Stimulated activated CD4-positive, alpha-beta T cell treated with anti-CD3 and anti-CD28 coated beads, Interleukin-1b, Interleukin-23, amount 100 ng/mL, for 24 hours (primary cell): ENCODE measurements around the gene PTPRT.
"Not testable (repeated sequence)": the region's sequence is repeated elsewhere in the genome, so short reads cannot be mapped to it uniquely, and the experiment has no call there.

ENCODE experiments used
- DNase-seq, 4 experiments: peaks; one replicate each; pipeline ENCODE4 v3.0.0-alpha.2; 2020; ENCODE audit warnings: low read depth in 4 of 4, low spot score in 1 of 4

PTPRT gene

DNA sequence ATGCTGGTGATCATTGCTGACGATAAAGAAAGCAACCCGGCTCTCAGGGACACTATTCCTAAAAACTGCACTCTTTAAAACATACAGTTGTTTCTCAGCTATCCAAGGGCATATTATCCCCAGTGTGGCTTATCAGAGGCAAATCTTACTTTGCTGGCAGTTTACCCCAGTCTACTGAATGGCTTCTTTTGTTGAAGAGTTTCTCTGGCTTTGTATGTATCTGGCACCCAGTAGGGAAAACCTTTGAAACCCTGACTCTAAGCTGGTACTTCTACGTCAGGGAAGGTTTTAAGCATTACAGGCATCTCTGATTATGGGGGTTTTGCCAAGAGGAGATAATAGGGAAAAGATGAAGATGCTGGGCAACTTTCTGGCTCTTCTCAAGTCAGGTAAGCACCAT is 933.9 kb downstream of the PTPRT start:
- DNase-seq = no peak

DNA sequence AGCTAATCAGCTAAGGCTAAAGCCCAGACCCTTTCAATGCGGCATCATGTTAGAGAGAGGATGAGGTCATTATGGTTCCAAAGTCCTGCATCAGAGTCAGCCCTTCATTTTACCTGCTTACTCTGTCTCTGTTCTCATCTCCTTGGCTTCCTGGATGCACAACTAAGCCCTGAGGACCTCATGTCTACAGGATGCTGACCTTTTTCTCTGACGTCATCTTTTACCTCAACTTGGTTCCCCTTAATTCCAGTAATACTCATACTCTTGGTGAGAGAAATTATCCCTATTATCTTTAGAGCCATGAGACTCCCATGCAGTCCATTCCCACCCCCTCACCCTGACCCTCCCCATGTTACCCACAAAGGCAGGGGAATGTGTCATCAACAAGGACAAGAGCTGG is 935.0 kb downstream of the PTPRT start:
- no peak for DNase-seq

DNA sequence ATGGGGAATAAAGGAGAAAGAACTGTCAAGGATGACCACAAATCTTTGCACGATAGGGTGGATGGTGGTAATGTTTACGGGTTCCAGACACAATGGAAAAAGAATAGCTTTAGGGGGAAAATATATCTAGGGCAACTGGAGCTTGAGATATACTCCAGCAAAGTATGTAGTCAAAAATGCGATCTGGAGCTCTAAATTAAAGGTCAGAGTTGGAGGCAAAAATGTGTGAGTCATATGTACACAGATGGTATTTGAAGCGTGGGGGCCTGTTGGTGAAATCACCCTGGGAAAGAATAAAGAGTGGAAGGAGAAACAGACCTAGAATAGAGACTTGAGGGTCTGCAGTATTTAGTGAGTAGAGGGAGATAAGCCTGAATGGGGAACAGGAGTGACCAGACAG is 937.6 kb downstream of the PTPRT start:
- no peak for DNase-seq

DNA sequence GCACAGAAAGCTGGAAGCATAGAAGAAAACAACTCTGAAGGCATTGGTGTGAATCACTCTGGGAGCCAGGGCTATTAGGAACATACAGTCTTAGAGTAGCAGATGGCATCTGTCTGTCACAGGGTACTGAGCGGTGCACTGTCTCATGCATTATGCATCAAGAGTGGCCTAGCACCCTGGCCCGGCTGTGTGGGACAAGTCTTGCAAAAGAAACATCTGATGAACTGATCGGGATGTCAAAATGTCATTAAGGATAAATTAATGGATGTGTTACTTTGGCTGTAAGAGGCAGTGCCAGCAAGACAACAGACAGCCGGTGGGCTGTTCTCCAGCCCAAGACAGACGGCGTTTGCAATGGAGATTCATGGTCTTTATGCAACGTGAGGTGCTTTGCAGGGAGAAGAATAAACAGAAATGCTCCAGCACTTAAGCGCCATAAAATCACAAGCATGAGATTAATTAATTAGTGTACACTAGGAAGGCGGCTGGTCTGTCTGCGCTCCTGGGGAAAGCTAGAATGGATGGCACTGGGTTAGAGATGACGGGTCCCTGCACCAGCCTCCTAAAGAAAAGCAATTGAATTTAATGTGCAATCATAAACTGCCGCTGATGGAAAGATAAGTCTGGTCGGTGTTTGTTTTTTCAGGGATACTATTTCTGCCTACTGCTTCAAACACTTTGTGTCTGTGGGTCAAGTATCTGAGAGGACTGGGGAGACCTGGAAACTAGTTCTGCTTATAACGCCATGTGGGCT is 970.9 kb downstream of the PTPRT start:
- no peak for DNase-seq

DNA sequence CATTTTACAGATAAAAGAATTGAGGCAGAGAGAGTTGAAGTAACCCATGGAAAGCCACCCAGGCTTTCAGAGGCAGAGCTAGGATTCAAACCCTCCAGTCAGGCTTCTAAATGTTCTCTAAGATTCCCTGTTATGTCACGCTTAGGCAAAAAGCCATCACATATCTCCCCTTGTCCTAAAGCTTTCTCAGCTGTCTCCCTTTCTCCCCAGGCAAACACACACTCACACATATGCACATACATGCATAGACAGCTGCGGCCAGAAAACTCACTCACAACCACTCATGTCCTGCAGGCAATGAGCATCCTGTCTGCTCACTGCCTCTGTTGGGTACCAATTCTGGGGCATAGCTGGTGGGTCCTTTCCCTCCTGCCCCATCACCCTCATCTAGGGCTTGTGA is 975.6 kb downstream of the PTPRT start:
- DNase-seq = no peak

DNA sequence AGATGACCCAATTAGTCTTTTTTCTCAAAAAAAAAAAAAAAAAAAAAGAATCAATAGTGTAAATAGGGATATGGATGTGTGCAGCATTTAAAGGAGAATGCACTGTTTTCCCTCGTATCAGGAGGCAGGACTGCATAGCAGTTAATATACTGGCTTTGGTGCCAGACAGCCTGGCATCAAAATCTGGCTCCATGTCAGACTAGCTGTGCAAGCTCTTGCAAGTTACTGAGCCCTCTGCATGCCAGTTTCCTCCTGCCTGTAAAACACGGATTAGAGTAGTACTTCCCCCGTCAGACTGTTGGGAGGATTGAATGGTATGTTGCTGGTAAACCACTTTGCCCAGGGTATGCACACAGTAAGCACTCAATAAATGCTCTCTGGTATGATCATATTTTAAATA is 977.3 kb downstream of the PTPRT start:
- DNase-seq = no peak

DNA sequence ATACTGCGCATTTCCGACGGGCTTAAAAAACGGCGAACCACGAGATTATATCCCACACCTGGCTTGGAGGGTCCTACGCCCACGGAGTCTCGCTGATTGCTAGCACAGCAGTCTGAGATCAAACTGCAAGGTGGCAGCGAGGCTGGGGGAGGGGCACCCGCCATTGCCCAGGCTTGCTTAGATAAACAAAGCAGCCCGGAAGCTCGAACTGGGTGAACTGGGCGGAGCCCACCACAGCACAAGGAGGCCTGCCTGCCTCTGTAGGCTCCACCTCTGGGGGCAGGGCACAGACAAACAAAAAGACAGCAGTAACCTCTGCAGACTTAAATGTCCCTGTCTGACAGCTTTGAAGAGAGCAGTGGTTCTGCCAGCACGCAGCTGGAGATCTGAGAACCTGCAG is 983.1 kb downstream of the PTPRT start:
- DNase-seq = not testable (repeated sequence)

DNA sequence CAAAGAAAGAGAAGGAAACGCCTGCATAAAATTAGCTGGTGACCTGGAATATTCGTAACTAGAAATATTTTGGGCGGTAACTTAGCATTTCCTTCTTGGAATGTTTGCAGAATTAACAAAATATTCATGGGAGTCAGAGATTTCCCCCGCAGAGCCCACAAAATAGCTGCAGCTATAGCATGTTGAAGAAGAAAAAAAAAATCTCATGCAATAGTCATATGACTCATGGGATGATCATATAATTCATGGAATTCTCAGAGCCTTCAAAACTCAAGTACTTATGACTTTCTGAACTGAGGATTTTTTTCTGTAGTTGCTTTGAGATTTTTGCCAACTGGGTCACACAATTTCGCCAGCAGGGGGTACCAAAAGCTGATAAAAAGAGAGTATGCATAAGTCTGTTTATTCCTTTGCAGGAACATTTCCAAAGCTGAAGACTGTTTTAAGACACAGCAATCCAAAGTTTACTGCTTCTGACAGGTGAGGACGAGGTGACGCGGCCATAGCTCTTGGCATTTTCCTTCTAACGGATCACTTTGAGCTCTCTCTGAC is 985.5 kb downstream of the PTPRT start:
- no peak for DNase-seq

DNA sequence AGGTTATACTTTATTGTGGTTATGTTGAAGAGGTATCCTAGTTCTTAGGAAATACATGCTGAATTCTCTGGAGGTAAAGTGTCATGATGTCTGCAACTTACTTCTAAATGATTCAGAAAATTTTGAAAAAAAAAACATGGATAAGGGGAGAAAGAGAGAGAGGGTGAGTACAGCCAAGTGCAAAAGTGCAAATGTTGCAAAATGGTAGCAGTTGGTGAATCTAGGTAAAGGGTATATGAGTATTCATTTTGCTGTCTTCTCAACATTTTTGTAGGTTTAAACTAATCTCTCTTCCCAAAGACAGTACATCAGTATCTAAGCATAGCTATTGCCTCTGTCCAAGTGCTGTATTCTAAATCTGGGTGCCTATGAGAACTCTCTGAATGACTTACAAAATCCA is 992.1 kb downstream of the PTPRT start:
- no peak for DNase-seq

DNA sequence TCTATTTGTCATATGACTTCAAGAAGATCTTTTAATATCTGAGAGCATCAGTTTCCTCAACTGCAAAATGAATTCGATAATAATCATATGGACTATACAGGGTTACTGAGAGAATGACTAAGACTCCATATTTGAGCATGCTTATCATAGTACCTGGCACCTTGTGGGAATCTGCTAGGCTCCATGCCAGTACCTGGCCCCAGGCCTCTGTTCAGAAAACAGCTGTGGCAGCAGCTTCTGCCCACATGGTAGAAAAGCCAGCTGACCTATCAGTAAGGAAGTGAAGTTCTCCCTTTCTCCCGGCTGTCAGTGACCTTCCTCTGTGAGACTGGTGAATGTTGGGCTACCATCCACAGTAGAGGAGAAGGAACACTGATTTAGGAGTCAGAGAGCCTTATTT is 996.6 kb downstream of the PTPRT start:
- DNase-seq = no peak

DNA sequence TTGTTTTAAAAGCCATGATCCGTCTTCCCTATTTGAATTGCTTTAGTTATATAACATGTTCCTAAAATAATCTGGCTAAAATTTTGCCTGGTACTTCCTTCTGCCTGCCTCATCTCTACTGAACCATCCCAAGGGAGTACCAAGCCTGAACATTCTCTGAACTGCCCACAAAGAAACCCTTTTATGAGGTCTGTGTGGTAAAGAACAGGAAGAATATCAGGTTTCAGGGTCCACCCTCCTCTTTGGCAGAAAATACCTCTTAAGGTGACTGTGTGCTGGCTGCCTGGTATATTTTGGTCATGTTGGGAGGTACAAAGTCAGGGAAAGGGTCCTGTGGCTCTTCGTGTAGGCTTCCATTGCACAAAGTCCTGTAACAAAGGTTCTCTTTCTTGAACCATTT is 997.4 kb downstream of the PTPRT start:
- DNase-seq = no peak

DNA sequence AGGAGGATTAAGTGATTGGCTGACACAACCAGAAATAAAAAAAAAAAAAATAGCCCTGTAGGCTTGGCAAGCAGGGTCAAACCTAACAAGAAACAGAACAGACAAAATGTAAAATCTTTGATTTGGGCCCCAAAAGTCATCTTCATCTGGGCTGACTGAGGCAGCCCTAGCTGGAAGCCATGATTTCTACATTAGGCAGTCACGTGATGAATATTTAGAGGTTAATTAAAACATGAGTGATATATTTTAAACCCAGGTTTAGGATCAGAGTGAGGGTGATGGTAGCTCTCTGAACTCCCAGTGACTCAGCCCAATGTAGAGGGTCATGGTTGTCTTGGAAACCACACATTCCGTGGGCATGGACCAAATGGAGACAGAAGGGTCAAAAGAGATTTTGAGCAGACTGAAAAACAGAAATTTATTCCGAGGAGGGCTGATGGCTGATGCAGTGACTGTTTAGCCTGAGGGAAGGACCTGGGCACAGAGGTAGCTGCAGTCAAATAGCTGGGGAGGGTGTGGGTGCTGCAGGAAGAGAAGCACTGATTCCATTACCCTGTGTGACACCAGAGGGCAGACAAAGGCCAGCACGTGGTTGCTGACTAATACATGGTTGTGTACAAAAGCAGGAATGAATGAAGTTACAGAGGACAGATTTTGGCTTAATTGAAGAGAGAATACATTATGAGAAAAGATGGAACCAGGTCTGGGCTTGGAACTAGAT is 998.4 kb downstream of the PTPRT start:
- no peak for DNase-seq

DNA sequence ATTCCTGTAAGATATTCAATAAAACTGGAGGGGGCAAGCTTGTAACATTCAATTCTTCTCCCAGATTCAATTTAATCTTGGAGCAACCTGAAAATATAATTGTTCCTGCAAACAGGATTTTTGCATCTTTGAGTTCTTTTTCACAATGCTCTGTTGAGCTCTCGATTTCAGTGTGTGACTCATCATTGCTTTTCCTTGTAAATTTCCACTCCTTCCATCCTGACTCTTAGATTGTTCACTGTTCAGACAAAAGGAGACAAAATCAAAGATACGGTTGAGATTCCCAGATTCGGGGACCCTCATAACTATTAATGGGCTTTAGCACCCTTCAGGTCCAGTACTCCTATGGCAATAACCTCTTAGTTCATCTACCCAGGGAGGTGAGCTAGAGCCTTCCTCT is 999.6 kb downstream of the PTPRT start:
- DNase-seq = no peak

DNA sequence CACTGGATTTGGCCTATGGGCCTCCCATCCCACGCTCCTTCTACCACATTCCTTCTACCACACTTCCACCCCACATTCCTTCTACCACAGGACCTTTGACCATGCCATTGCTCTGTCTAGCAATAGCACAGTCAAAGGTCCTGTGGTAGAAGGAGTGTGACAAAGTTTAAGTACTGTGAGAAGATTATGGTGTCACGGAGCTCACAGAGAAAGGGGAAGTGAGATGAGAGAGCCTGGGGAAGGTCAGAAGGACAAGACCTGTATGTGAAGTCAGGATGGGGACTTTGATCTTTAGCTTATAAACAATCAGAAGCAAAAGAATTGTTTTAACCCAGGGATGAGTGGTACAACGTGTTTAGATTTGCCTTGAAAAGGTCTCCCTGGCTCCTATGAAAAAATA is 1003.4 kb downstream of the PTPRT start:
- no peak for DNase-seq

DNA sequence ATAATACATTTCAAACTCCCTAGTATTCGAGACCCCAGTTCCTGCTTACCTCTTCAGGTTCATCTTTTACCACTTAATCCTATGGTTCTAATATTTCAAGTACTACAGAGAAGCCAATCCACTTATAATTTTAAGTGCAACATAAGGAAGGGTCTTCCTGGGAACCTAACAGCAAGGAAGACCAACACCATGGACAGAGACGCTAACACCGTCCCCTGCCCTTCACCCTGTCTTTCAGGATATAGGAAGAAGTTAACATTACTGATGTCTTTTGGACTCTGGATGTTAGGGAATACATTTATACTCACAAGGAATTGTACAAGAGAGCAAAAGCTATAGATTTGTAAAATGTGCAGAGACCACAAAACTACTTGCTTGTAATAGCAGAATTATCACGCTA is 1006.6 kb downstream of the PTPRT start:
- DNase-seq = no peak

DNA sequence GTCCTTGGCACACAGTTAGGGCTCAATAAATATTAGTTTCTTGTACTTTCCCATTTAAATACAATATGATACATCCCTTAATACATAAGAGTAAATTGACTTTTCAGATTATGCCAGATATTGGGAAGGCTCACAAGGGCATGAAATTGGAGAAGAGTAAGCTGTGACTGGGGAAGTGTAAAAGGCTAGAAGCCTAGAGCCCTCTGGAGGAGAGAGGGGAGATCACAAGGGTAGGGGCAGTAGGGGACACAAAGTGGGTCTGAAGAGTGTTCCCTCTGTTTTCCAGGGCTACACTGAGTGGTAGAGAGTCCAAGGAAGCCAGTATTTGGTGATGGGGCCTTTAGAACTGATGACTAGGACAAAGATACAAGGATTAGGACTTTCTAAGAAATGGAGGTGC is 1008.6 kb downstream of the PTPRT start:
- no peak for DNase-seq

DNA sequence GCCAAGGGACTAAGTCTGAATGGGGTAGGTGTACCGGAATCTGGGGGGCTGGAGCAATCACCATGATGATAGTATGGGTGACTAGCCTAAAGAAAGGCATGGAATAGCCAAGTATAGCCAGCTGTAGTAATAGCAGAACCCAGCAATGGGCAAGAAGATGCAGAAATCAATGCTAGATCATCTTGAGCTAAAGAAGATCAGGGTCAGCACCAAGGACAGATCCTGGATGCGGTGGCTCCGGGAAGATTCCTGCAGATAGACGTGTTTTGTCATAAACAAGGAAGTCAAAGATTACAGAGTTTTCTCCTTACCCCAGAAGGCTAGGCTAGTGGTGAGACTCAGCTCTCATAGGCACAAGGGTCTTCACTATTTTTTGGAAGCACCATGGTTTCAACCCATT is 1009.9 kb downstream of the PTPRT start:
- no peak for DNase-seq

DNA sequence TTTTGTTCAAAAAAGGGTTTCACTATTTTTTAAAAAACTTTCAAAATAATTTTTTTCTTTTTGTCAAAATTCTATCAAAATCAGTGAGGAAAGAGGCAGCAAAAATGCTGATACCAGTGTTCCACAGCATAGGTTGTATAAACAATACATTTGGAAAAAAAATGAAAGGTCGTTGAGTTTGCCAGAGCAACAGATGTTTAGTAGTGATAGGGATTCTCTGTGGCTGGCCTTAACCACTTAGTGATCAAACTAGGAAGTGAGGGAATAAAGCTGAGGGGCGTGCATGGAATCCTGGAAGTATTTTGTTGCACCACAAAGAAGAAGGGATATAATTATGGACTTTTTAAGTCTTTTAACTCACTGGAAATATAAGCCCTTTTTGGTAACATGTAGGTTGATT is 1016.3 kb downstream of the PTPRT start:
- no peak for DNase-seq

DNA sequence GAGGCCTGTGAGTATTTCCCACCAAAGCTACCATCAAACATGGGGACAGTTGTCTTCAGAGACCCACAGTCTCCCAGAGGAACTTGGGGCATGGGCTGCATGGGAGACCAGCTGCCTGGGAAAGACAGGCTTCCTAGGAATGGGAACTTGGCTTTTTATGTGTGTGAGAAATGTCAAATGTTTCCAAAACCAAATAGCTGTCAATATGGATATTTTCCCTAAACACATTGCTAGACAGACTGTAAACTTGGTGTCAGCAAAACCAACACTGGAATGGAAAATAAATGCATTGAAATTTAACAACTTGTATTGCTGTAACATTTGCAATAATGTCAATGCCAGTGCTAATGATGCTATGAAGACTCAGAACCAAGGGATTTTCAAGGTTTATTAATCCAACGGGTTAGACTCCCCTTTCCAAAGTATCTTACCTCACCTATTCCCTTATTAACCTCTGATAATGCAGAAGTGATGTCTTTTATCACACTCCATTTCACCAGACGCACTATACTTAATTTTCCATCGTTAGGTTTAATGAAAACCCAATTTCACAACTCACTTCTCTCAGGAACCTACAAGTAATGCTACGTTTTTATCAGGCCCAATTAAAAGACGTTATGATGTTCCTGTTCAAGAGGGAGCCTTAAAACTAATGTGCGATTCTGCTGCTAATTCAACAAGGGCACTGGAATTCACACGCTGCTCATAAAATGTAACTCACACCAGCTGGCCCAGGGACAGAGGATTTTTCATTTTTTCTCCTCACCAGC is 1025.4 kb downstream of the PTPRT start:
- no peak for DNase-seq

DNA sequence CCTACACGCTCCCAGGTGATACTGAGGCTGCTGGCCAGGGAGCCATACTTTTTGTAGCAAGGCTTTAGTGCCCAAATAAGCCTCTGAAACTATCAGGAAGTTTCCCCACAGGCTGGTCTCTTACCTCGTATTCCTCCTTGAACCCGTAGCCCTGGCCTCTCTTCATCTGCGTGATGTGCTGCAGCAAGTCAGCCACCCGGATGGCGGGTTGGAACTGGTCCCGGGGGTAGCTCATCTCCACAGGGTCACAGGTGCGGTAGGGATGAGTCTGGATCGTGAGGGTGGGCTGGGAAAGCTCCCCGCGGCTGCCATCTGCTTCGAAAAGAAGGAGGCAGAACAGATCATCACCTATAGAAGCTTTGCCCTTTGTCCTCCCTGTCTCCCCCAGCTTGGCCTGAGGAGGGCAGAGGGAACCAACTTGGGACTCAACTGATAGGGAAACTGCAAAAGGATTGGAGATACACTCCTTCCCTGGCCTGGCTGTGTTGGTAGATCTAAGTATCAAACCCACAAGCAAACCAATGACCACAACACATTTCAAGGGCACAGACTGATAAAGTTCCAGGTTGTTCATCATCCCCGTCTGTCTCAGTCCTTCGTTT is 1028.4 kb downstream of the PTPRT start:
- no peak for DNase-seq

DNA sequence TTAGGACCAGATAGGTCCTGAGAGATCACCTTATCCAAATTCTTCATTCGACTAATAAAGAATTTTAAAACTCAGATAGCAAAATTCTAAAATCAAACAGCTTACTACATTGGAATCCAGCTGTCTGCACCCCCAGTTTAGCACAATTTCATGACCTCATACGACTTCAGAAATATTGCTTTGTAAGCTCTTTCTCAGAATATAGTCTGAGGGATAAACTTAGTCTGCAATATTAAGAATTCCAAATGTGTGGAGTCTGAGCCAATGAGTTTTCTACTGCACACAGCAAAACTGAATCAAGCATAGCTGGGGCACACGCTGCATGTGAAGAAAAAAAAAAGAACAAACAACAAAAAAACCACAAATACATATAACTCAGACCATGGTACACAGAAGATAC is 1029.9 kb downstream of the PTPRT start:
- no peak for DNase-seq

DNA sequence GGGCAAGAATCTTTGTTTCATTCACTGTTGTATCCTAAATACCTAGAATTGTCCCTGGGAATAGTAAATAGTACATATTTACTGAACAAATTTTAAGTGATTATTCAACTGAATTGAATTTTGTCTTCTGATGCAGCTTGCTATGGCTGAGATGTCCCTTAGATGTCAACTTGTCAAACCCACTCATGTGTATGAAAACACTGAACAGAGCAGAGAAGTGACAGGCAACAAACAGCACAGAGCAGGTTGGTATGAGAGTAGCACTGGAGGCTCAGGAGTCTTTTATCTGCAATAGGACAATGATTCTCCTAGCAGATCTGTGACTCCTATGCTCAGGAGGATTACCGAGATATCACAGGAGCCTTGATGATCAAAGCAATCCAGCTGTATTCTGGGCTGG is 1031.4 kb downstream of the PTPRT start:
- DNase-seq = no peak
